Measurements from ENCODE around the gene VWC2. TPM values are rescaled to one million over a fixed set of nuclear protein-coding genes. Genes with fewer than 3 reads are reported as not detected.

The VWC2 gene
- total and polyA plus RNA-seq, 9 donors: 0.03 to 0.20 (median 0.08) TPM

- WGBS (ENCODE audit: insufficient coverage): no CpG with 5 or more reads among the region's 4 CpGs
- Histone ChIP-seq H3K9me3 (replicated peaks; ENCODE audit: control insufficient read depth, low read depth, low read length) (no peaks in the 10 kb centered on the region), H3K4me3 (ENCODE audit: low read length) (no peak overlapping the region), H3K27ac (ENCODE audit: low read length) (no peak overlapping the region), H3K36me3 (ENCODE audit: control insufficient read depth, insufficient read depth, low read length) (no peaks in the 10 kb centered on the region), H3K27me3 (ENCODE audit: control insufficient read depth, insufficient read depth, low read length) (no peaks in the 10 kb centered on the region), H3K4me1 (ENCODE audit: control insufficient read depth, insufficient read depth, low read length) (no peaks in the 10 kb centered on the region)
- DNase-seq: no peak
These were observed 30.4 kb downstream of the VWC2 start for GRCh38 chr7:49803812-49804211.

GRCh38 chr7:49805371-49806007 is 32.1 kb downstream of the VWC2 start:
- H3K27ac ChIP-seq (ENCODE audit: low read length): no peak overlapping the region
- H3K9me3 ChIP-seq (replicated peaks; ENCODE audit: control insufficient read depth, low read depth, low read length): no peaks in the 10 kb centered on the region
- no peaks in the 10 kb centered on the region for H3K4me1 ChIP-seq (ENCODE audit: control insufficient read depth, insufficient read depth, low read length)
- no peaks in the 10 kb centered on the region for H3K36me3 ChIP-seq (ENCODE audit: control insufficient read depth, insufficient read depth, low read length)
- no peak overlapping the region for H3K4me3 ChIP-seq (ENCODE audit: low read length)
- no peaks in the 10 kb centered on the region for H3K27me3 ChIP-seq (ENCODE audit: control insufficient read depth, insufficient read depth, low read length)
- WGBS (ENCODE audit: insufficient coverage): no CpG with 5 or more reads among the region's 2 CpGs
- DNase-seq: no peak

- Histone ChIP-seq H3K36me3 (ENCODE audit: control insufficient read depth, insufficient read depth, low read length) (no peaks in the 10 kb centered on the region), H3K9me3 (replicated peaks; ENCODE audit: control insufficient read depth, low read depth, low read length) (no peaks in the 10 kb centered on the region), H3K4me1 (ENCODE audit: control insufficient read depth, insufficient read depth, low read length) (no peaks in the 10 kb centered on the region), H3K27ac (ENCODE audit: low read length) (no peak overlapping the region), H3K4me3 (ENCODE audit: low read length) (no peak overlapping the region), H3K27me3 (ENCODE audit: control insufficient read depth, insufficient read depth, low read length) (no peaks in the 10 kb centered on the region)
- DNase-seq: no peak
These were observed 39.1 kb downstream of the VWC2 start for GRCh38 chr7:49812534-49812933.

DNA sequence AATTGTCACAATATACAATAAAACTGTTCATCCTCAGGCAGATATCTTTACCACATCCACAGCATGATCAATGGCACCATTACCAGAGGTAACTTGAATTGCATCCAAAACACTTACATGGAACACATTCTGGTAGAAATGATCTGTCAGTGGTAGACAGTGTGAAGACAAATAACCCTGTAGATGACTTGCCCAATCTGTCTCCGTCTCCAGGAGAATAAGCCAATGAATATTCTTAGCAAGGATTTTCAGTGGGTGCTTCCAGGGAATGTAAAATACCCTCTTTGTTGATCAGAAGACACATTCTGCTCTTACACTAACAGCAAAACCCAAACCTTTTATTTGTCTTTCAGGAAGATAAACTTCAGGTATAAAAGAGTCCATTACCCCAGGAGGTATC is 43.8 kb downstream of the VWC2 start:
- no peak overlapping the region for H3K4me3 ChIP-seq (ENCODE audit: low read length)
- no peak for DNase-seq
- no CpG with 5 or more reads among the region's 1 CpG for WGBS (ENCODE audit: insufficient coverage)
- H3K4me1 ChIP-seq (ENCODE audit: control insufficient read depth, insufficient read depth, low read length): no peaks in the 10 kb centered on the region
- H3K27me3 ChIP-seq (ENCODE audit: control insufficient read depth, insufficient read depth, low read length): no peaks in the 10 kb centered on the region
- H3K36me3 ChIP-seq (ENCODE audit: control insufficient read depth, insufficient read depth, low read length): no peaks in the 10 kb centered on the region
- H3K27ac ChIP-seq (ENCODE audit: low read length): no peak overlapping the region
- H3K9me3 ChIP-seq (replicated peaks; ENCODE audit: control insufficient read depth, low read depth, low read length): no peaks in the 10 kb centered on the region

DNA sequence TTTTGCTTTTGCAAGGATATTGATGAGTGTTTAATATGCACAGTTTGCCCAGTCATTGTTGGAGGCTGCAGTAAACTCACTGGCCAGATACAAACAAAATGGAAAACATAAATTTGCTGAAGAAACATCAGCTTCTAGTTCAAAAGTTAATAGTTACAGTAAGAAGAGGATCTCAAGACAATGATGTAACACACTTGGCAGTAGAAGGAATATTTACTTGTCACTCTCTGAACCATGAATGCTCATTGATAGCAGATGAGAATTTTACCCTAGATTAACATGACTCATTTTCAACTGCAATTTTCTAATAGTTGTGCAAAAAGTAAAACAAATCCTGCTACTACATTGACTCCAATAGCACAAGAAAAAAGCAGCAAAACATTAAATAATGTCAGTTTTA is 47.7 kb downstream of the VWC2 start:
- no peaks in the 10 kb centered on the region for H3K36me3 ChIP-seq (ENCODE audit: control insufficient read depth, insufficient read depth, low read length)
- H3K27me3 ChIP-seq (ENCODE audit: control insufficient read depth, insufficient read depth, low read length): no peaks in the 10 kb centered on the region
- H3K4me3 ChIP-seq (ENCODE audit: low read length): no peak overlapping the region
- peak; percentile 41 for DNase-seq
- no peaks in the 10 kb centered on the region for H3K4me1 ChIP-seq (ENCODE audit: control insufficient read depth, insufficient read depth, low read length)
- no peak overlapping the region for H3K27ac ChIP-seq (ENCODE audit: low read length)
- no peaks in the 10 kb centered on the region for H3K9me3 ChIP-seq (replicated peaks; ENCODE audit: control insufficient read depth, low read depth, low read length)

DNA sequence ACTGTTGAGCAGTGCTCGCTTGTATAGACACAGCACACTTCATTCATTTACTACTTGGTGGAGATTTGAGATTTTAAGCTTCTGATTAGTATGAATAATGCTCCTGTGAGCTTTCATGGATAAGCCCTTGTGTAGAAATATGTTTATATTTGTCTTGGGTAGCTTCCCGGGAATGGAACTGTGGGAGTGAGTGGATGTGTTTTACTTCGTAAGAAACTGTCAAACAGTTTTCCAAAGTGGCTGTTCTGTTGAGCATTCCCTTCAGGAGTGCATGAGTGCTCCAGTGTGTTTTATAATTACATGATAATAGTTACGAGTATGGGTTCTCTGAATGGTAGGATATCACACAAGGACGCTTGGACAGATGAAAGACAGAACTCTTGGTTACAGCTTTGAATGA is 49.4 kb downstream of the VWC2 start:
- no peaks in the 10 kb centered on the region for H3K27me3 ChIP-seq (ENCODE audit: control insufficient read depth, insufficient read depth, low read length)
- WGBS (ENCODE audit: insufficient coverage): 73% methylated on average over 2 of the region's 5 CpGs
- no peak overlapping the region for H3K27ac ChIP-seq (ENCODE audit: low read length)
- DNase-seq: no peak
- H3K4me1 ChIP-seq (ENCODE audit: control insufficient read depth, insufficient read depth, low read length): no peaks in the 10 kb centered on the region
- no peaks in the 10 kb centered on the region for H3K36me3 ChIP-seq (ENCODE audit: control insufficient read depth, insufficient read depth, low read length)
- no peak overlapping the region for H3K4me3 ChIP-seq (ENCODE audit: low read length)
- H3K9me3 ChIP-seq (replicated peaks; ENCODE audit: control insufficient read depth, low read depth, low read length): no peaks in the 10 kb centered on the region

- H3K9me3 ChIP-seq (replicated peaks; ENCODE audit: control insufficient read depth, low read depth, low read length): no peaks in the 10 kb centered on the region
- no peaks in the 10 kb centered on the region for H3K4me1 ChIP-seq (ENCODE audit: control insufficient read depth, insufficient read depth, low read length)
- no peaks in the 10 kb centered on the region for H3K36me3 ChIP-seq (ENCODE audit: control insufficient read depth, insufficient read depth, low read length)
- DNase-seq: no peak
- H3K27ac ChIP-seq (ENCODE audit: low read length): no peak overlapping the region
- no peak overlapping the region for H3K4me3 ChIP-seq (ENCODE audit: low read length)
- 67% methylated on average over 1 of the region's 3 CpGs for WGBS (ENCODE audit: insufficient coverage)
- no peaks in the 10 kb centered on the region for H3K27me3 ChIP-seq (ENCODE audit: control insufficient read depth, insufficient read depth, low read length)
These were observed 50.1 kb downstream of the VWC2 start for GRCh38 chr7:49823566-49823965.

GRCh38 chr7:49839863-49840645 is 66.6 kb downstream of the VWC2 start:
- no peaks in the 10 kb centered on the region for H3K4me1 ChIP-seq (ENCODE audit: control insufficient read depth, insufficient read depth, low read length)
- H3K27ac ChIP-seq (ENCODE audit: low read length): no peak overlapping the region
- no peaks in the 10 kb centered on the region for H3K36me3 ChIP-seq (ENCODE audit: control insufficient read depth, insufficient read depth, low read length)
- no peaks in the 10 kb centered on the region for H3K27me3 ChIP-seq (ENCODE audit: control insufficient read depth, insufficient read depth, low read length)
- H3K9me3 ChIP-seq (replicated peaks; ENCODE audit: control insufficient read depth, low read depth, low read length): no peaks in the 10 kb centered on the region
- no peak for DNase-seq
- 72% methylated on average over 6 of the region's 13 CpGs for WGBS (ENCODE audit: insufficient coverage)
- no peak overlapping the region for H3K4me3 ChIP-seq (ENCODE audit: low read length)

GRCh38 chr7:49840751-49841405 is 67.4 kb downstream of the VWC2 start:
- 66% methylated on average over 3 of the region's 5 CpGs for WGBS (ENCODE audit: insufficient coverage)
- Histone ChIP-seq H3K4me3 (ENCODE audit: low read length) (no peak overlapping the region), H3K27me3 (ENCODE audit: control insufficient read depth, insufficient read depth, low read length) (no peaks in the 10 kb centered on the region), H3K27ac (ENCODE audit: low read length) (no peak overlapping the region), H3K4me1 (ENCODE audit: control insufficient read depth, insufficient read depth, low read length) (no peaks in the 10 kb centered on the region), H3K9me3 (replicated peaks; ENCODE audit: control insufficient read depth, low read depth, low read length) (no peaks in the 10 kb centered on the region), H3K36me3 (ENCODE audit: control insufficient read depth, insufficient read depth, low read length) (no peaks in the 10 kb centered on the region)
- DNase-seq: peak; percentile 41

DNA sequence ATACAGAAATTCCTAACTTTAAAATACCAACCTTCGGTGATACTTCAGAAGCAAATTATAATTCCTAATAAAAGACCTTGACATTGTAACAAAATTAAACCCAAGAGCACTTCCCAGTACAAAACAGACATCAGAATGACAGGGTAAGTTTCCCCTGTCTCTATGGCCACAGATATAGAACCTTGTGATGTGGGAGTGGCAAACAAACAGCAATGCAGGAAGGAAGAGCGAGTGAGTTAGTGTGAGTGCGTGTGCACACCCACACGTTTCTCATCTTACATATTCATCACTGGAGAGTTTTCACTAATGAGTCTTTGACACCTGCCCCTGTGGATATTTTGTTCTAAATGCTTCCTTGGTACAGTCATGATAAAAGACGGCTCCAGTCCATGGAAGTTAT is 72.2 kb downstream of the VWC2 start:
- no peak overlapping the region for H3K27ac ChIP-seq (ENCODE audit: low read length)

More for the DNA sequence above, 72.2 kb downstream of the VWC2 start:
- Histone ChIP-seq H3K4me3 (ENCODE audit: low read length) (no peak overlapping the region), H3K36me3 (ENCODE audit: control insufficient read depth, insufficient read depth, low read length) (no peaks in the 10 kb centered on the region), H3K4me1 (ENCODE audit: control insufficient read depth, insufficient read depth, low read length) (no peaks in the 10 kb centered on the region), H3K9me3 (replicated peaks; ENCODE audit: control insufficient read depth, low read depth, low read length) (no peaks in the 10 kb centered on the region), H3K27me3 (ENCODE audit: control insufficient read depth, insufficient read depth, low read length) (no peaks in the 10 kb centered on the region)
- WGBS (ENCODE audit: insufficient coverage): no CpG with 5 or more reads among the region's 5 CpGs
- DNase-seq: no peak

Data from muscle of leg (tissue), 11 donors.